ENCODE data around the gene EPHX1.

- TF ChIP-seq EZH2 (IDR thresholded peaks at IDR 0.05; ENCODE audit: insufficient read depth, poor library complexity, severe bottlenecking) (no peak), EZH2phosphoT487 (IDR thresholded peaks at IDR 0.05; ENCODE audit: insufficient read depth, low read depth) (no peak)
These were observed at the start of gene EPHX1 for GRCh38 chr1:225809842-225810578.
